H1 (cell line): ENCODE results near the gene KCTD12. TPM values are rescaled to one million over a fixed set of nuclear protein-coding genes. Genes with fewer than 3 reads are reported as not detected.

ENCODE experiments used
- CTCF ChIA-PET: fragments of 300-600 bp; sonication (Branson Sonifier 250); formaldehyde crosslinking; loops from one replicate; lab custom pipeline; 2021; ENCODE audit not compliant: partially characterized antibody; lab: Charles Lee
- POLR2A ChIA-PET: fragments of 300-600 bp; sonication (Branson Sonifier 250); formaldehyde crosslinking; loops from one replicate; lab custom pipeline; 2021; ENCODE audit warnings: inconsistent platforms; ENCODE audit not compliant: partially characterized antibody; lab: Charles Lee
- DNase-seq, 2 experiments: peaks; one replicate each; pipeline versions ENCODE4 v3.0.0 to v3.0.0-alpha.2; 2010 to 2022; ENCODE audit warnings: low spot score in 2 of 2, low read depth in 1 of 2, mixed read lengths in 1 of 2
- FAIRE-seq: peaks from 2 replicates; lab custom pipeline; 2011; peaks lifted over from hg19 to GRCh38; lab: Jason Lieb, UNC
- H2AFZ ChIP-seq: 2 replicates; pipeline ENCODE4 v1.8.1; 2012; ENCODE audit warnings: low read length, inconsistent platforms
- H2AK5ac ChIP-seq: 2 replicates; pipeline ENCODE4 v1.6.1; 2013; ENCODE audit warnings: low read depth, low read length
- H2BK120ac ChIP-seq: replicated peaks from 2 replicates; pipeline ENCODE3; 2013; ENCODE audit warnings: low read depth, low read length, inconsistent platforms
- H2BK12ac ChIP-seq: 2 replicates; pipeline ENCODE4 v1.6.1; 2013; ENCODE audit warnings: low read depth, low read length
- H2BK15ac ChIP-seq: 2 replicates; pipeline ENCODE4 v1.6.1; 2013; ENCODE audit warnings: low read length
- H2BK20ac ChIP-seq: 2 replicates; pipeline ENCODE4 v1.6.1; 2013; ENCODE audit warnings: low read length
- H2BK5ac ChIP-seq: 2 replicates; pipeline ENCODE4 v1.6.1; 2013; ENCODE audit warnings: low read depth, low read length
- H3K14ac ChIP-seq: 2 replicates; pipeline ENCODE4 v1.6.1; 2013; ENCODE audit warnings: inconsistent platforms; ENCODE audit not compliant: insufficient read length
- H3K18ac ChIP-seq: 2 replicates; pipeline ENCODE4 v1.6.1; 2013; ENCODE audit warnings: low read length; ENCODE audit errors: extremely low read depth
- H3K23ac ChIP-seq: 2 replicates; pipeline ENCODE4 v1.6.1; 2013; ENCODE audit warnings: inconsistent platforms; ENCODE audit not compliant: insufficient read length
- H3K23me2 ChIP-seq: 2 replicates; pipeline ENCODE4 v1.6.1; 2013; ENCODE audit warnings: low read depth, low read length
- H3K27ac ChIP-seq: 2 replicates; pipeline ENCODE4 v1.6.1; 2011; ENCODE audit warnings: low read depth, low read length, inconsistent platforms
- H3K27me3 ChIP-seq, 4 experiments: replicated peaks in 1 of 4; 1 replicate in 1 of 4; 2 replicates in 3 of 4; pipeline versions ENCODE4 v1.6.1 to v1.8.1; 2011 to 2013; ENCODE audit warnings: low read length in 3 of 4, mild to moderate bottlenecking in 3 of 4, inconsistent platforms in 2 of 4, mixed read lengths in 2 of 4, moderate library complexity in 1 of 4; ENCODE audit not compliant: control insufficient read depth in 3 of 4, insufficient read depth in 3 of 4; ENCODE audit errors: extremely low read depth in 1 of 4
- H3K36me3 ChIP-seq, 4 experiments: 2 replicates each; pipeline versions ENCODE4 v1.6.1 to v1.8.1; 2011 to 2013; ENCODE audit warnings: mild to moderate bottlenecking in 4 of 4, low read length in 3 of 4, moderate library complexity in 2 of 4, control low read depth in 1 of 4, inconsistent platforms in 1 of 4; ENCODE audit not compliant: insufficient read depth in 4 of 4, control insufficient read depth in 2 of 4
- H3K4ac ChIP-seq: replicated peaks from 2 replicates; pipeline ENCODE3; 2013; ENCODE audit warnings: low read length, low read depth, mixed read lengths, inconsistent platforms; ENCODE audit not compliant: insufficient read length
- H3K4me1 ChIP-seq, 4 experiments: replicated peaks in 1 of 4; 1 replicate in 1 of 4; 2 replicates in 3 of 4; pipeline versions ENCODE4 v1.6.1 to v1.8.1; 2011 to 2013; ENCODE audit warnings: low read length in 3 of 4, inconsistent platforms in 2 of 4, mixed read lengths in 1 of 4; ENCODE audit not compliant: insufficient read depth in 4 of 4, control insufficient read depth in 3 of 4
- H3K4me2 ChIP-seq, 2 experiments: 2 replicates each; pipeline versions ENCODE4 v1.6.1 to v1.8.1; 2011 to 2013; ENCODE audit warnings: low read depth in 2 of 2, low read length in 2 of 2, control low read depth in 1 of 2, inconsistent platforms in 1 of 2, mild to moderate bottlenecking in 1 of 2; ENCODE audit not compliant: insufficient read depth in 1 of 2
- H3K4me3 ChIP-seq, 4 experiments: fragments of 200-600, 300-600 bp in 1 of 4; sonication (generic), shearing (Covaris generic), sonication (Bioruptor Twin) in 1 of 4; 2 replicates each; pipeline versions ENCODE4 v1.5.1 to v1.8.1; 2011 to 2016; ENCODE audit warnings: low read length in 4 of 4, low read depth in 3 of 4, control low read depth in 2 of 4, inconsistent platforms in 2 of 4, mild to moderate bottlenecking in 2 of 4, mixed read lengths in 1 of 4, moderate library complexity in 1 of 4; ENCODE audit not compliant: insufficient read depth in 2 of 4; ENCODE audit errors: extremely low read depth in 1 of 4
- H3K56ac ChIP-seq: replicated peaks from 2 replicates; pipeline ENCODE3; 2013; ENCODE audit warnings: low read depth, mild to moderate bottlenecking, mixed read lengths, low read length, inconsistent platforms; ENCODE audit not compliant: insufficient read length
- H3K79me1 ChIP-seq: 2 replicates; pipeline ENCODE4 v1.6.1; 2013; ENCODE audit warnings: low read depth, low read length, control low read depth
- H3K79me2 ChIP-seq, 2 experiments: 2 replicates each; pipeline versions ENCODE4 v1.6.1 to v1.8.1; 2012 to 2013; ENCODE audit warnings: low read length in 2 of 2, mild to moderate bottlenecking in 2 of 2, inconsistent platforms in 1 of 2; ENCODE audit not compliant: insufficient read depth in 2 of 2, control insufficient read depth in 1 of 2
- H3K9ac ChIP-seq, 4 experiments: replicated peaks in 1 of 4; 1 replicate in 1 of 4; 2 replicates in 3 of 4; pipeline versions ENCODE4 v1.6.1 to v1.8.1; 2011 to 2013; ENCODE audit warnings: low read depth in 3 of 4, low read length in 3 of 4, control low read depth in 2 of 4, mild to moderate bottlenecking in 2 of 4, moderate library complexity in 2 of 4, inconsistent platforms in 1 of 4; ENCODE audit errors: extremely low read depth in 1 of 4
- H3K9me3 ChIP-seq, 2 experiments: 2 replicates each; pipeline versions ENCODE4 v1.6.1 to v1.8.1; 2012 to 2013; ENCODE audit warnings: mild to moderate bottlenecking in 2 of 2, moderate library complexity in 2 of 2, control low read depth in 1 of 2, inconsistent platforms in 1 of 2, low read depth in 1 of 2, low read length in 1 of 2, mixed read lengths in 1 of 2; ENCODE audit not compliant: insufficient read depth in 2 of 2
- H4K20me1 ChIP-seq, 2 experiments: replicated peaks in 1 of 2; 2 replicates each; pipeline versions ENCODE3 to v1.8.1; 2011 to 2013; ENCODE audit warnings: inconsistent platforms in 2 of 2, low read length in 2 of 2, mild to moderate bottlenecking in 1 of 2; ENCODE audit not compliant: insufficient read depth in 2 of 2, control insufficient read depth in 1 of 2
- H4K5ac ChIP-seq: 2 replicates; pipeline ENCODE4 v1.6.1; 2013; ENCODE audit warnings: low read length, low read depth, mixed read lengths, inconsistent platforms; ENCODE audit not compliant: insufficient read length
- H4K8ac ChIP-seq: 2 replicates; pipeline ENCODE4 v1.8.0; 2013; ENCODE audit warnings: mild to moderate bottlenecking, moderate library complexity, low read length, inconsistent platforms; ENCODE audit not compliant: insufficient read depth; ENCODE audit errors: extremely low read depth
- H4K91ac ChIP-seq: replicated peaks from 2 replicates; pipeline ENCODE3; 2013; ENCODE audit warnings: low read length, mixed read lengths, inconsistent platforms; ENCODE audit not compliant: insufficient read length
- BCL11A ChIP-seq, 2 experiments: IDR thresholded peaks; one replicate each; pipeline ENCODE4 v1.6.1; 2011; ENCODE audit warnings: low read depth in 2 of 2, low read length in 2 of 2, mild to moderate bottlenecking in 2 of 2
- HDAC2 ChIP-seq, 2 experiments: fragments of 300-600 bp in 1 of 2; sonication (generic) in 1 of 2; IDR thresholded peaks; 2 replicates each; pipeline ENCODE4 v1.6.1; 2011 to 2012; ENCODE audit warnings: low read depth in 2 of 2, low read length in 2 of 2, mild to moderate bottlenecking in 2 of 2, moderate library complexity in 2 of 2, borderline replicate concordance in 1 of 2, inconsistent platforms in 1 of 2
- TAF1 ChIP-seq: IDR thresholded peaks from 2 replicates; pipeline ENCODE4 v1.6.1; 2011; ENCODE audit warnings: mild to moderate bottlenecking, low read depth, low read length
- TAF7 ChIP-seq: optimal IDR thresholded peaks from 2 replicates; pipeline ENCODE3; 2011; ENCODE audit warnings: low read depth, mild to moderate bottlenecking, inconsistent platforms, low read length, moderate library complexity, borderline replicate concordance
- WGBS, 2 experiments: shearing (Covaris generic) in 1 of 2; methylation state at CpG; one replicate each; pipeline versions ENCODE4 v1.1.6 to v1.1.7; 2013 to 2015; ENCODE audit warnings: low lambda C conversion rate in 2 of 2, mixed read lengths in 2 of 2, inconsistent platforms in 1 of 2, low coverage in 1 of 2, missing lambda C conversion rate in 1 of 2; ENCODE audit not compliant: insufficient replicate concordance in 2 of 2, insufficient coverage in 1 of 2, insufficient read length in 1 of 2; ENCODE audit errors: extremely low coverage in 1 of 2, missing lambda C conversion rate in 1 of 2; 5-methylcytosine and 5-hydroxymethylcytosine counted together
- polyA plus RNA-seq, 7 experiments: library from polyadenylated mRNA; depleted of rRNA in 3 of 7; stranded (reverse) in 5 of 7; unstranded in 2 of 7; fragments of >200 nt in 5 of 7; fragments of 200-250 nt in 2 of 7; gene quantifications; 1 replicate in 5 of 7; 2 replicates in 1 of 7; 4 replicates in 1 of 7; pipeline versions ENCODE4 v1.2.1 to v1.2.3, GENCODE V29; 2011 to 2013; ENCODE audit warnings: missing spikeins in 2 of 7, mixed read lengths in 2 of 7
- total RNA-seq: library from RNA; stranded (reverse); fragmentation: NEBNext Ultra II Directional; extraction: Animal tissue kit (Norgen Biotek cat#: 25700); gene quantifications from 2 replicates; pipeline ENCODE4 v1.2.1, GENCODE V29; 2021
- TF ChIP-seq, protein P1 (sequence below): IDR thresholded peaks from 2 replicates; pipeline ENCODE4 v1.6.1; 2012; ENCODE audit warnings: inconsistent platforms

KCTD12 gene
- total and polyA plus RNA-seq, 2 of the 8 experiments (the other 6 are each of a cell fraction or from before 2014, with no cell fraction given) = 2.5 to 9.6 TPM

DNA sequence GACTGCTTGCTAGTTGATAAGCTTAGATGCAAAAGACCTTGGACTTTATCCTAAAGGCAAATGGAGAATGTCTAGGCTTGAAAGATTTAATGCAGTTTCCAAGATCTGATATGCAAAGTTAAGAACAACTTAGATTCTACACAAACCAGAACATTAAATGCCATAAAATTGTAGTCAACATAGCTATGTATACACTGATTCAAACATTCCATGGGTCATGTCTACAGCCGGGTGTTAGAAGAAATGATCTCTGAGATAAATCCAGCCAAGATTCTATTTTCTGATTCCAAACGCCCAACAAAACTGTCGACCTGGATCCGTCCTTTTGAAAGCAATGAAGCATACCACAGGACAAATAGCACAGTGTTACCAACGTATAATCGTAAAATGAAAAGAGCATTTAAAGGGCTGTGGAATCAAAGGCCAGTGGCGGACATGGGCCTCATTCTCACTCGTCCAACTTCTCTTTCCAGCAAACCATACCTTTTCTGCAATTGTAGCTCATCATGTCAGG is 52.7 kb downstream of the KCTD12 start:
- Histone ChIP-seq H3K18ac (no peak overlapping the region), H2AK5ac (no peak overlapping the region), H3K27ac (no peak overlapping the region), H3K9me3 (no peaks in the 10 kb centered on the region), H3K4me2 (no peak overlapping the region), H3K27me3 (no peaks in the 10 kb centered on the region)
- FAIRE-seq = no peak
- DNase-seq = no peak
- TF ChIP-seq HDAC2 (IDR thresholded peaks at IDR 0.05; ENCODE audit: borderline replicate concordance in 1 of 2, low read depth in 2 of 2, low read length in 2 of 2) (no peak), BCL11A (IDR thresholded peaks at IDR 0.05; ENCODE audit: low read depth in 2 of 2, low read length in 2 of 2) (no peak), TAF1 (no peak), TAF7 (no peak)
- TF ChIP-seq, protein P1, sequence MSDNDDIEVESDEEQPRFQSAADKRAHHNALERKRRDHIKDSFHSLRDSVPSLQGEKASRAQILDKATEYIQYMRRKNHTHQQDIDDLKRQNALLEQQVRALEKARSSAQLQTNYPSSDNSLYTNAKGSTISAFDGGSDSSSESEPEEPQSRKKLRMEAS = no peak
- TF ChIP-seq, all 59 proteins: peak for 0
- H2BK15ac ChIP-seq = no peak overlapping the region
- H3K4me3 ChIP-seq = no peak overlapping the region
- POLR2A ChIA-PET = no interaction called here
- H2BK20ac ChIP-seq = no peak overlapping the region
- H3K36me3 ChIP-seq = no peaks in the 10 kb centered on the region
- H3K4ac ChIP-seq = no peak overlapping the region
- H3K23ac ChIP-seq = no peak overlapping the region
- no peak overlapping the region for H3K14ac ChIP-seq
- H3K79me2 ChIP-seq = no peaks in the 10 kb centered on the region
- no peaks in the 10 kb centered on the region for H3K23me2 ChIP-seq
- H4K91ac ChIP-seq = no peak overlapping the region
- H3K4me1 ChIP-seq = no peaks in the 10 kb centered on the region
- CTCF ChIA-PET = interaction anchor here (0.7 to 1.5 kb wide), 4 partner anchors 9 to 148 kb away, joined by 3 to 5 read pairs (median 3); no protein-coding TSS in a partner anchor
- WGBS, 2 experiments = 87% methylated on average over 8 of the region's 8 CpGs; no CpG with 5 or more reads in 1 of the 2 experiments
- no peak overlapping the region for H4K5ac ChIP-seq
- H2BK120ac ChIP-seq = no peak overlapping the region
- no peak overlapping the region for H3K56ac ChIP-seq
- no peak overlapping the region for H2AFZ ChIP-seq
- H2BK5ac ChIP-seq = no peak overlapping the region
- H3K9ac ChIP-seq = no peak overlapping the region
- no peaks in the 10 kb centered on the region for H4K20me1 ChIP-seq
- no peak overlapping the region for H4K8ac ChIP-seq
- no peaks in the 10 kb centered on the region for H3K79me1 ChIP-seq
- H2BK12ac ChIP-seq = no peak overlapping the region
